Endometrial microvascular endothelial cells (primary cell): Measurements from ENCODE around the gene STXBP3. TPM values are rescaled to one million over a fixed set of nuclear protein-coding genes. Genes with fewer than 3 reads are reported as not detected.
"Not testable (repeated sequence)": the region's sequence is repeated elsewhere in the genome, so short reads cannot be mapped to it uniquely, and the experiment has no call there.

Experiments
- in situ Hi-C: cut with HindIII; loops from 2 replicates; pipeline ENCODE4 v1.10.0; 2017; ENCODE audit warnings: low sequenced_read_pairs, low pct_unique_long_range_greater_than_20kb; ENCODE audit errors: inconsistent ontology term
- total RNA-seq: library from RNA; depleted of rRNA; stranded (reverse); fragments of >200 nt; gene quantifications from one replicate; pipeline ENCODE4 v1.2.3, GENCODE V29; 2015; ENCODE audit errors: inconsistent ontology term

Gene STXBP3, protein sequence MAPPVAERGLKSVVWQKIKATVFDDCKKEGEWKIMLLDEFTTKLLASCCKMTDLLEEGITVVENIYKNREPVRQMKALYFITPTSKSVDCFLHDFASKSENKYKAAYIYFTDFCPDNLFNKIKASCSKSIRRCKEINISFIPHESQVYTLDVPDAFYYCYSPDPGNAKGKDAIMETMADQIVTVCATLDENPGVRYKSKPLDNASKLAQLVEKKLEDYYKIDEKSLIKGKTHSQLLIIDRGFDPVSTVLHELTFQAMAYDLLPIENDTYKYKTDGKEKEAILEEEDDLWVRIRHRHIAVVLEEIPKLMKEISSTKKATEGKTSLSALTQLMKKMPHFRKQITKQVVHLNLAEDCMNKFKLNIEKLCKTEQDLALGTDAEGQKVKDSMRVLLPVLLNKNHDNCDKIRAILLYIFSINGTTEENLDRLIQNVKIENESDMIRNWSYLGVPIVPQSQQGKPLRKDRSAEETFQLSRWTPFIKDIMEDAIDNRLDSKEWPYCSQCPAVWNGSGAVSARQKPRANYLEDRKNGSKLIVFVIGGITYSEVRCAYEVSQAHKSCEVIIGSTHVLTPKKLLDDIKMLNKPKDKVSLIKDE
- total RNA-seq = 32.1 TPM

DNA sequence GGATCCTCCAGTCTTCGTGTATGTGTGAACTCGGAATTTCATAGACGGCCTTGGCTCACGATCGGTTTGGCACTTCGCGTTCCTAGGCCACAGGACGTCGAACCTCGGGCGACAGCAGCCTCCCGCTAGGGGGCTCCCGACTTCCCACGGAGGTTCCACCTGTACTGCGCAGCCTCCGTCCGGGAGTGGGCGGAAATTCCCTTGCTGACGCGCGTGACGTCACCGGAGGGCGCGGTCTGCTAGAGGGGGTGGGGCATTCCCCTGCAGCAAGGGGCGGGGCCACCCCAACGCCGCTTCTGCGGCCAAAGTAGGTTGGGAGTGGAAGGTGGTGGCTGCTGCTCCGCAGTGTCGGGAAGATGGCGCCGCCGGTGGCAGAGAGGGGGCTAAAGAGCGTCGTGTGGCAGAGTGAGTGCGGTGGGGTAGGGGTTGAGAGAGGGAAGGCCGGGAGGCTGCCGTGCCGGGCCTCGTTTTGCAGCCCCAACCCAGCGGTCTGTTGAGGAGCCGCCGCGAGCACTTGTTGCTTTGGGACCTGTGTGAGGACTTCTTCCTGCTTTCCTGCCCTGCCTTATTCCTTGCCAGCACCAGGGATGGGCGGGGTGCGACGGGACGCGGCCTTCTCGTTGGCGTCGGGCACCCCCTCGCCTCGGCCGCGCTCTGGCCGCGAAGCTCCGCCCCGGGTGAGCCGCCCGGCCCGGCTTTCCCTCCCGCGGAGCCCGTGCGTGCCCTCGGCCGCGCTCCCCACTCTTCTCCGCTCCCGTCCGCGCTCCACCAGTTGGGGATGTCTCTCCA lies at the start of gene STXBP3:
TSS of gene STXBP3 (plus strand) at position 293 of the 789 bp plus-strand sequence. CDS start at position 357, 64 bp downstream.
- in situ Hi-C loops = no loop called here

DNA sequence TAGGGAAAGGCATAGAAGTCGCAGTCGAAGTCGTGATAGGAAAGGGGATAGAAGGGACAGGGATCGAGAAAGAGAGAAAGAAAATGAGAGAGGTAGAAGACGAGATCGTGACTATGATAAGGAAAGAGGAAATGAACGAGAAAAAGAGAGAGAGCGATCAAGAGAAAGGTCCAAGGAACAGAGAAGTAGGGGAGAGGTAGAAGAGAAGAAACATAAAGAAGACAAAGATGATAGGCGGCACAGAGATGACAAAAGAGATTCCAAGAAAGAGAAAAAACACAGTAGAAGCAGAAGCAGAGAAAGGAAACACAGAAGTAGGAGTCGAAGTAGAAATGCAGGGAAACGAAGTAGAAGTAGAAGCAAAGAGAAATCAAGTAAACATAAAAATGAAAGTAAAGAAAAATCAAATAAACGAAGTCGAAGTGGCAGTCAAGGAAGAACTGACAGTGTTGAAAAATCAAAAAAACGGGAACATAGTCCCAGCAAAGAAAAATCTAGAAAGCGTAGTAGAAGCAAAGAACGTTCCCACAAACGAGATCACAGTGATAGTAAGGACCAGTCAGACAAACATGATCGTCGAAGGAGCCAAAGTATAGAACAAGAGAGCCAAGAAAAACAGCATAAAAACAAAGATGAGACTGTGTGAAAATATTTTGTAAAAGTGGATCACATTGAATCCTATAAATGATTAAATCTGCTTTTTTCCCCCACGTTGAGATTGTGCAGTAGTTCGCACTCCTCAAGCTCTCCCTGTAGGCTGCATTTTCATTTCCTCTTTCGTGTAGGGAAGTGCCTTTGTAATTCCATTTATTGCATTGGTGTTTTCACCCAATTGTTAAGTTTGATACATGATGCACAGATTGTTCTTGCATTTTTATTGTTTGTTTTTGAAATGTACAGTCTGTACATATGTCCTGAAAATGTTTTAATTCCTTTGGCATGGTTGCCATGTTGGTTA lies 46.8 kb upstream of the STXBP3 start:
- in situ Hi-C loops = no loop called here

DNA sequence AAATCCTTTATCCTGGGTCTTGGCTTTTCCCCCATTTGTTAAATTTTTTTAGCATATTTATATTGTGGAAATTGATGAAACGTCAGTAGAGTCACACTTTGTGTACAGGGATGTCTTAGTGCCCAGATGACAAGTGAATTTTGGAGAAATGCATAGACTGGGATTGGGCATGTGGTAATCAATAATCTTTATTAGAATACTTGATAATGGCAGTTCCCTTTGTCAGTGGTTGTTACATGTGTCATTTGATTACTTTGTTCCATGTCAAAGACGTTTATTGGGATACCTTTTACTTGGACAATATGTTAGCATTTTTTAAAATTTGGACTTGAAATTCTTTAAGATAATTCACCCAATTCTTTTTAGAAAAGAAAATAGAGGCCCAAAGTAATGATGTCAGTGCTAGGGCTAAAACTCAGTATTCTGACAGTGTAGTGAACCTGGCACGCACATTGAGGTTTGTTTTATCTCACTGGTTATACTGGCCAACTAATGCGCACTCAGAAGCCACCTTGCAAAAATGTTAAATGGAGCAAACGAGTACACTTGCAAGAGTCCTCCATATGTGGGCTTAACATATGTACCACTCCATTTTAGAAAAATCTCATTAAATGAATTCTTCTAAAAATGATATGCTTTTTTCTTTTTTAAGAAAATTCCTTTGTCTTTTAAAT lies 45.2 kb upstream of the STXBP3 start:
- in situ Hi-C loops = no loop called here

DNA sequence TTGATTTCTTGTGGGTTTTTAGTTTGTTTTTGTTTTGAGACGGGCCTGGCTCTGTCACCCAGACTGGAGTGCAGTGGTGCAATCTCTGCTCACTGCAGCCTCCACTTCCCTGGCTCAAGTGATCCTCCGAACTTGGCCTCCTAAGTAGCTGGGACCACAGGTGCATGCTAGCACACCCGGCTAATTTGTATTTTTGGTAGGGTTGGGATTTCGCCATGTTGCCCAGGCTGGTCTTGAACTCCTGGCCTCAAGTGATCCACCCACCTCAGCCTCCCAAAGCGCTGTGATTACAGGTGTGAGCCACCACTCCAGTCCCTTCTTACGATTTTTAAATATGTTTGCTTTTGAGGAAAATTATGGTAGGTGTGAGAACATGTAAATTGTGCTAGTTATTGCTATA lies 44.4 kb upstream of the STXBP3 start:
- in situ Hi-C loops = not testable (repeated sequence)

DNA sequence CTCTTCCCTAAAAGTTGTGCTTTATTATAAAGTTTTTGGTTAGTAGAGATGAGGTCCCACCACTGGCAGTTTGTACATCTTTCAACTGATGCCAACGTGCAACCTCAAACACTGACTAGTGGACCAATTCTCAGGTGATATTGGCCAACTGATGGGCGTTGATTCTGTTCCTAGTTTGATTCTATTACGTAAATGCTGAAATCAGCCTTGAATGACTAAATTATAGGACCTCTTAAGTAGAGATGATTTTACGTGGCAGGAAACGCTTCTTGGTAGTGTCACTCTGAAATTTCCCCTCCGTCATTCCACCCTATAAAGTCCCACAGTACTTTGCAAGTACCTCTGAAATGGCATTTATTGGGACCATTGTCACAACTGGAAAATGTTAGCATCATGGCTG lies 42.5 kb upstream of the STXBP3 start:
- in situ Hi-C loops = no loop called here

DNA sequence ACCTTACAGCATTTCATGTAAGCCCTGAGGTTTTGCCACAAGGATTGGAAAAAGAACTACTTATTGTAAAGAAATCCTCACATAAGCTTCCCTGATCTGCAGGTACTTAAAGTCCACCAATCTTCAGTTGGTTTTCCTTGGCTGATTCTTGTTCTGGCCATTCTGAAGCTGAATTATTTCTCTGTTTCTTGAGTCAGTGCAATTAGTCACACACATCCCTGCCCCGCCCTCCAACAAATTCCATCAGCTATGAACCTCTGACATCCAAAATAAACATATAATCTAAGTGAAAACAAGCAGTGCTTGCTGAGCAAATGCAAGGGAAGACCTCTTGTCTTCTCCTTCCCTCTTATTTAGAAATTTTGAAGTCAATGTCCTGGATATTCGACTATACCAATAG lies 42.0 kb upstream of the STXBP3 start:
- in situ Hi-C loops = no loop called here

DNA sequence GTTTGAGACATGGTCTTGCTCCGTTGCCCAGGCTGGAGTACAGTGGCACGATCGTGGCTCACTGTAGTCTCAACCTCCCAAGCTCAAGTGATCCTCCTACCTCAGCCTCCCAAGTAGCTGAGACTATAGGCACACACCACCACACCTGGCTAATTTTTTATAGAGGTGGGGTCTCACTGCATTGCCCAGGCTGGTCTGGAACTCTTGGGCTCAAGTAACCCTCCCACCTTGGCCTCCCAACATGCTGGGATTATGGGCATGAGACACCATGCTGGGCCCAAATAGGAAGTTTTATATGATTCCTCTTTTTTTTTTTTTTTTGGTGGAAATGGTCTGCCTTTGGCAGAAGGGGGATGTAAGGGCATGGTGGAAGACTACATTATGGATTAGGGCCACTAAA lies 39.8 kb upstream of the STXBP3 start:
- in situ Hi-C loops = no loop called here

DNA sequence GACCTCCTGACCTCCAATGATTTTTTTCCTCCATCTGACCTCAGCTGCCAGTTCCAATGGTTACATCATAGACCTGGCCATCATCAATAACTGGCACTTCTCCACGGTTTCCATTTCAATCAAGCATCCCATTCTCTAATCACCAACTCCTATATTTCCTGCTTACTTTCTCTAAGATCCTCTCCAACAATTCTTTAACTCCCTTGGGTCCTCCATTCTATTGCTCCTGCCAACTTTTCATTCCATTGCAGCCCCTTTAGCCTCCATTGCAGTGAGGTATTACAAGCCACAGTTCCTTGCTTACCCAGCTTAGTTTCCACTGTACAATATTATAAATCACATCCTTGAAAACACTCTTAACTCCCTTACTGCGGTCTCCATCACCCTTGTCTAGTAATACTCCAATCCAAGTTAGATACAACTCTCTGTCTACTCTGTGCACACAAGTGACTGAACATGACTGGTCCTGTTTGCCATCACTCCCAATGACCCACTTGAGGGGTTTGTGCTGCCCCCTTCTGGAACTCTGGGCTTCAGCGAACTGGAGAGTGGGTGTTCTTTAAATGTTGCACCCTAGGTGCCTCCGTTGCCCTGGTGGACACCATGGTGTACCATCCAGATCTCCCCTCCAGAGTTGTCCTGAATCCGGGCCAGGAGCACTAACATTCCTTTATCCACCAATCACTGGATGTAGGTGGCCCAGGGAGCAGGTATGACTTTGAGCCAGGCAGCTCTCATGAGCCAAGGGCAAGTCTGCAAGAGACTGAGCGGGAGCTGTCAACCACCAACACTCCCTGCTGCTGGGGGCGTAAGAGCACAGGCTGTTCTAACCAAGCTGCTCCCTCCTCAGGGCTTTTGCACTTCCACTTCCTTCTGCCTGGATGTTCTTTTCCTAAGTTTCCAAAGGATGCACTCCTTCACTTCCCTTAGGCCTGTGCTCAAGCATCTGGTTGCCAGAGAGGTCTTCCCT lies 37.5 kb upstream of the STXBP3 start:
- in situ Hi-C loops = no loop called here

DNA sequence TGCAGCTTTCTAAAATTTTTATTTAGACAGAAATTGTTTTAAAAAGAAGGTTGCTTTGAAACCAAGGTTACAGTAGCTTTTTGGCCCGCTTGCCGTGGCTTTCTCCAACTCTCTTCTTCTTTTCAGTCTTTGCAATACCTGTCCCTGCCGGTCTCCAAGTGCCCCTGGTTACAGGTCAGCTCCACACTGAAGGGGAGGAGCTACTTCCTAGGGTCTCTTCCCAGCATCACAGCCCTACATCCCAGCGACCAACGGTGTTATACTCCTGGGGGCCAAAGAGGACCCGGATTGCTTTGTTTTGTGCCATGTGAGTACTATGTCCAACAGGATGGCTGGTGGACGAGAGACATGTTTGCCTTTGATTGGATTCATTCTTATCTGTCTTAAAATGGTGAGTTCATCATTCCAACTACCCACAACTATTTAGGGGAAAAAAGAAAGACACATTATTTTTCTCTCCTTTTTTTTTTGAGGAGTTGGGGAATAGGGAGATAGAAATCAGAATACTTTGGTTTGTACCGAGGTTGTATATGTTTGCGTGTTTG lies 33.8 kb upstream of the STXBP3 start, which contains the start of gene FNDC7:
TSS of gene FNDC7 (plus strand) at position 303 of the 545 bp plus-strand sequence. CDS start at position 329, 26 bp downstream.
- in situ Hi-C loops = no loop called here

DNA sequence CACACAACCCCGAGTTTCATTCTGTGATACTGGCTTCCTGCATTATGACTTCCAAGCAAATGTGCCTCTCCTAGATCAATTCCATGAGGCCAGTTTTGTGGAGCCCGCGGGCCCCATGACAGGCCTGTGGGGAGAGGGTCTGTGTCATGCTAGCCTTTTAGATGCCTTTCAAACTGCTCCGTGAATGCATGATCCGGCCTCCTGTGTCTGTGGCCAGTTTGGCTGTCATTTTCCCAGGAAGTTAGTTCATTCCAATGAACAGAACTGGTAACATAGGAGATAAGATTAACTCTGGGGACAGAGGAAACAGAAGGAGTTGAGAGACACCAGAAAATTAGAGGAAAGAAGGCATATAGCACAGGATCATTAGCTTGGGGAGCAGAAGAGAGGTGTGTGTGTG lies 30.5 kb upstream of the STXBP3 start:
- in situ Hi-C loops = no loop called here

DNA sequence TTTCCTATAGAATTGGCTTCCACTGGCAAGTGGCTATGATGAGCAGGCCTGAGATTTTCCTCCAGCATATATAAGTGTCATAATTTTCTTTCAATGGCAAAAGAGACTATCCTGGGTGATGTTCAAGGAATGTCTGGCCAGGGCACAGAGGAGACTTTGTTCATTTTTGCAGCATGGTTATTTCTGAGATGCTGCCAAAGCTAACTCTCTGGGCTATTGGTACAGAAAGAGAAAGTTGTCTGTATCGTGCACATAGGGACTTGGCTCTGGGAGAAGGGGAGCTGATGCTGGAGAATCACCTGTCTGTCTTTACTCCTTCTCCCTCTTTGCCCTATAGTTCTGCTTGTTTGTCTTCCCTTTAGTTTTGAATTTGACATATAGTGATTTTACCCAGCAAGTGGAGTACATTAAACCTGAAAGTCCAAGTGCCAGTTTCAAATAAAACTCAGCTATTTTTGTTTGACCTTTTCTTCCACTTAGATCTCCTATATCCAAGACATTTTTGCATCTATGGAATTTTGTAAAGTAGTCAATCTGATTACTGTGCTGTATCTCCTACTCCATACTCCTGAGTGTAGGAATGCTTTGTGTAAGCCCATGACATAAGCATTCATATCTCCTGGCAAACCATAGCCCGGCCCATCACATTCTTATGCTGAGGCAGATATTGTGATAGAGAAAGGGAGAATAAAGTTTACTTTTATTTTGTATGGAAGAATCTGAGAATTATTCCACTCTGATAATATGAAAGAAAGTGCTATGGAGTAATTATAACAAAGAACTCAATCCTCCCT lies 29.8 kb upstream of the STXBP3 start:
- in situ Hi-C loops = no loop called here

DNA sequence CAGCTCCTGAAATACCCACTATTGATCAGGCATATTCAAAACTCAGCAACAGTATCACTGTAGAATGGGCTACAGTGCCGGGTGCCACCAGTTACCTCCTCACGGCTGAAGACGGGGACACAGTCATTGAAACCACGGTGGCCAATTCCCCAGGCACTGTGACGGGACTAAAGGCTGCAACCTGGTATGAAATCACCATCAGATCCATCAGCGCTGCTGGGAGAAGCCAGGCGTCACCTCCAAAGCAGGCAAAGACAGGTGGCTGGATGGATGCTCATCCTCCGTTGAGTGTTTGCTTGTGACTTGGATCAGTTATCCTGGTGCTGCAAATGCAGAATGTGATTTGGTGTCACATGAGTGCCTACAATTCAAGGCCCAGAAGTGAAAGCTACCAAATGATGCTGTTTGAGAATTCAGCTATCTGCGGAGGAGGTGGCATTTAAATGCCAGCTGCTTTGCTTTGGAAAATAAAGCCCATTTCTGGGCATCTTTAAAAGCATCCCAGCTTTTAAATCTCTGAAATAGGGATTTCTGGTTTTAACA lies 28.6 kb upstream of the STXBP3 start:
- in situ Hi-C loops = no loop called here

DNA sequence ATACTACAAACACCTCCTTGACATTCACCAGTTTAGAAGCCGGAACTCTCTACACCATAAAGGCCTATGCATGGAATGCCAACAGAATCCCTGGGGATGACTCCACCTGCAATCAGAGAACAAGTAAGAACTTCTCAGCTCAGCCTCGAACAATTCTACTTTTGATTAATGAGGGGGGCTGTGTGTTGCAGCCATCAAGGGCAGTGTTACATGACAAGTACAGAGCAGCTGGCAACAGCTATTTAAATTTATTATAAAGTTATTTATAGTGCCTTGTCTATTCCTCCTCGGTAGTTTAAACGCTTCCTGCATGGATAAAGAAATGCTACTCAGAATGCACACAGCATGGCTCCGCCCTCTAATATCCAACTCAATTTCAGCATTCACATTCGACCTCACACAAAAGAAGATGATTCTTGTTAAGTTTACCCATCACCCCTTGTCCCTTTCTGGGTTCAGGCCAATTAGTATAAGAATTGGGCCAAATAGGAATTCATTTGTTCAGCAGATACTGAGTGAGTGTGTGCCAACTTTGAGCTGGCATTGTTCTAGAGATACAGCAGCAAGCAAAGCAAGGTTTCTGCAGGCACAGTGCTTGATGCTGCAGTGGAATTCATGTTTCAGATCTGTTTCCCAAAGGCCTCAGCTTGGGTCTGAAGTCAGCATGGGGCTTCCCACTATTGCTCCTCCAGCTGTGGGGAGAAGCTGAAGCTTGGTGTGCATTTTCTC lies 27.4 kb upstream of the STXBP3 start:
- in situ Hi-C loops = no loop called here

DNA sequence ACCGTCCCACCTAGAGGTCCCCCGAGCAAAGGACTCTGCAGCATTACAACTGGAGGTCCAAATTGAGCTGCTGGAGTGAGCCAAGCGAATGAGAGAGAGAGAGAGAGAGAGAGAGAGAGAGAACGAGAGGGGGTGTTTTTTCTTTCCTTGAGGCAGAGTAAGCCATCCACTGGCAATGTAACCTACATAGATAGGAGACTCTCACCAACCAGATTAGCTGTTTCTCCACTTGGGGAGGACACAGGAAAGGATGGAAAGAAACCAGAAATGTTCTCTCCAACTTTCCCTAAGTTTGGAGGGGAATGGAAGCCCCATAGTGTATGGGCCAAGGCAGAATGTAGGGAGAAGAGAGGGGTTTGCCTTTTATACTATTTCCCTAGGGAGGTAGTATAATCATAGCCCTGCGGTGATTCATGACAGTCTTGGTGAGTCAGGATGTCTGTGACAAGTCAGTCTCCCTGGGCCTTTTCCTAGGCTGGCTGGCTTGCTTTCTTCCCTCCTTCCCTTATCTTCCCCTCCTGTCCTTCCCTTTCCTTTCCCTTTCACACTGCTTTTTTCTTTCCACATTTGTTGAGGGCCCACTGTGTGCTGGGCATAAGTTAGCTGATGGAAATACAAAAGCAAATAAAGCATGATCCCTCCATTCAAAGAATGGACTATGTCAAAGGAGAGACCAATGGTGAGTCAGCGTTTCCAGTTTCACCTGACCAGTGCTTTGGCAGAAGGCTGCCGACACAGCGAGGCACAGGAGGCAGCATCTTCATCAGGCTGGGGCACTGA lies 26.6 kb upstream of the STXBP3 start:
- in situ Hi-C loops = no loop called here
